Activated CD4-positive, alpha-beta T cell treated with anti-CD3 and anti-CD28 coated beads for 36 hours (primary cell): ENCODE measurements around the gene MED23. TPM values are rescaled to one million over a fixed set of nuclear protein-coding genes. Genes with fewer than 3 reads are reported as not detected.

Experiments
- ATAC-seq: fragments of 200-7000 bp; cut with Tn5 transposase; one replicate; pipeline ENCODE4 v1.10.0; 2021; ENCODE audit warnings: mild to moderate bottlenecking, moderate library complexity
- CTCF ChIA-PET: fragments of 350-600 bp; sonication (Branson Sonifier 250); formaldehyde crosslinking; loops from one replicate; lab custom pipeline; 2021; ENCODE audit warnings: antibody characterized with exemption; lab: Charles Lee
- POLR2A ChIA-PET: fragments of 350-600 bp; sonication (Branson Sonifier 250); formaldehyde crosslinking; loops from one replicate; lab custom pipeline; 2021; ENCODE audit warnings: antibody characterized with exemption, inconsistent platforms; lab: Charles Lee
- DNase-seq: peaks from one replicate; pipeline ENCODE4 v3.0.0-alpha.2; 2020
- H3K27ac Mint-ChIP-seq: one replicate; pipeline ENCODE4 v1.8.0; 2021; ENCODE audit warnings: mixed read lengths
- H3K27me3 Mint-ChIP-seq: one replicate; pipeline ENCODE4 v1.8.0; 2021; ENCODE audit warnings: mixed read lengths
- H3K36me3 Mint-ChIP-seq: one replicate; pipeline ENCODE4 v1.8.0; 2021; ENCODE audit warnings: low read depth, mixed read lengths
- H3K4me1 Mint-ChIP-seq: one replicate; pipeline ENCODE4 v1.8.0; 2021; ENCODE audit warnings: mixed read lengths
- H3K4me3 Mint-ChIP-seq: one replicate; pipeline ENCODE4 v1.8.0; 2021; ENCODE audit warnings: mild to moderate bottlenecking, moderate library complexity, mixed read lengths
- H3K9me3 Mint-ChIP-seq: one replicate; pipeline ENCODE4 v1.8.0; 2021; ENCODE audit warnings: low read depth, mixed read lengths
- intact Hi-C, 2 experiments: fragments of 100-400 bp; cut with DNase I in 1 of 2; cut with micrococcal nuclease in 1 of 2; formaldehyde crosslinking; loops; one replicate each; pipeline versions ENCODE4 v1.14.2 to v1.15.1; 2022 to 2024; cut with DNase I, micrococcal nuclease
- total RNA-seq, 2 experiments: library from RNA; stranded (reverse); gene quantifications; one replicate each; pipeline ENCODE4 v1.2.3, GENCODE V29; 2021

The MED23 gene
- total RNA-seq, 2 experiments from 2014 or later: 23.9 to 26.0 TPM

DNA sequence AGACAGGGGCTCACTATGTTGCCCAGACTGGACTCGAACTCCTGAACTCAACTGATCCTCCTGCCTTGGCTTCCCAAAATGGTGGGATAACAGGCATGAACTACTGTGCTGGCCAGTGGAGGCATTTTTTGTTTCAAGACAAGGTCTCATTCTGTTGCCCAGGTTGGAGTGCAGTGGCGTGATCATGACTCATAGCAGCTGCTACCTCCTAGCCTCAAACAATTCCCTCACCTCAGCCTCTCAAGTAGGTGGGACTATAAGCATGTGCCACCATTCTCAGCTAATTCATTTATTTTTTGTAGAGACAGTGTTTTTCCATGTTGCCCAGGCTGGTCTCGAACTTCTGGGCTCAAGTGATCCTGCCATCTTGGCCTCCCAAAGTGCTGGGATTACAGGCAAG is 26.3 kb upstream of the MED23 start:
- Mint-ChIP-seq H3K4me3 (no peak overlapping the region), H3K27me3 (no peaks in the 10 kb centered on the region), H3K9me3 (no peaks in the 10 kb centered on the region), H3K36me3 (no peaks in the 10 kb centered on the region), H3K4me1 (no peaks in the 10 kb centered on the region), H3K27ac (no peak overlapping the region)
- CTCF ChIA-PET: interaction anchor here (1.3 to 2.0 kb wide), 2 partner anchors 26 to 34 kb away, joined by 3 to 5 read pairs; no protein-coding TSS in a partner anchor
- POLR2A ChIA-PET: no interaction called here
- no peak for DNase-seq
- no peak for ATAC-seq
- intact Hi-C loops: no loop called here

DNA sequence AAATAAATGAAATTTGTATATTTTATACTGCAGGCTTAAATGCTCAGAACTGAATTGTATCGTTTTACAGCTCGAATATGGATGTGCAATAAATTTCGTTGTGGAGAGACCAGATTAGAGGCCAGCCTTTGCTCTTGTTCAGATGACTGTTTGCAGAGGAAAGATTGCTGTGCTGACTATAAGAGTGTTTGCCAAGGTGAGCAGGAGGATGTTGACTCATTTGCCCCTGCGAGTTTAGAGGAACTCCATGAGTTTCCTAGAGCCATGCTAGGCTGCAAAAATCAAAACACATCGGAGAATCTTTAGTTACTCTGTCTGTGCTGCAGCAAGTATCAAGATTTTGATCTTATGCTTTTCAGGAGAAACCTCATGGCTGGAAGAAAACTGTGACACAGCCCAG is 24.4 kb upstream of the MED23 start:
- H3K27me3 Mint-ChIP-seq: no peaks in the 10 kb centered on the region
- CTCF ChIA-PET: interaction anchor here (0.6 to 1.8 kb wide), 2 partner anchors 15 to 205 kb away, joined by 4 to 5 read pairs; partner anchors contain the start of gene ENPP3
- intact Hi-C loops: no loop called here

GRCh38 chr6:131651782-131652181 is 23.7 kb upstream of the MED23 start:
- no peak for ATAC-seq
- Mint-ChIP-seq H3K36me3 (no peaks in the 10 kb centered on the region), H3K4me1 (no peaks in the 10 kb centered on the region), H3K9me3 (no peaks in the 10 kb centered on the region), H3K27ac (no peak overlapping the region), H3K27me3 (no peaks in the 10 kb centered on the region), H3K4me3 (no peak overlapping the region)
- DNase-seq: no peak
- POLR2A ChIA-PET: no interaction called here
- intact Hi-C loops: no loop called here
- CTCF ChIA-PET: interaction anchor here (0.6 to 1.8 kb wide), 3 partner anchors 15 to 859 kb away, joined by 3 to 5 read pairs (median 4); partner anchors contain the start of gene ENPP3

More for the DNA sequence above, 24.4 kb upstream of the MED23 start:
- H3K4me3 Mint-ChIP-seq: no peak overlapping the region
- ATAC-seq (no peak), DNase-seq (no peak)
- no peaks in the 10 kb centered on the region for H3K36me3 Mint-ChIP-seq
- POLR2A ChIA-PET: no interaction called here
- H3K4me1 Mint-ChIP-seq: no peaks in the 10 kb centered on the region
- no peak overlapping the region for H3K27ac Mint-ChIP-seq
- H3K9me3 Mint-ChIP-seq: no peaks in the 10 kb centered on the region

GRCh38 chr6:131646249-131646670 is 18.2 kb upstream of the MED23 start:
- CTCF ChIA-PET: no interaction called here
- DNase-seq: no peak
- H3K4me1 Mint-ChIP-seq: no peaks in the 10 kb centered on the region

DNA sequence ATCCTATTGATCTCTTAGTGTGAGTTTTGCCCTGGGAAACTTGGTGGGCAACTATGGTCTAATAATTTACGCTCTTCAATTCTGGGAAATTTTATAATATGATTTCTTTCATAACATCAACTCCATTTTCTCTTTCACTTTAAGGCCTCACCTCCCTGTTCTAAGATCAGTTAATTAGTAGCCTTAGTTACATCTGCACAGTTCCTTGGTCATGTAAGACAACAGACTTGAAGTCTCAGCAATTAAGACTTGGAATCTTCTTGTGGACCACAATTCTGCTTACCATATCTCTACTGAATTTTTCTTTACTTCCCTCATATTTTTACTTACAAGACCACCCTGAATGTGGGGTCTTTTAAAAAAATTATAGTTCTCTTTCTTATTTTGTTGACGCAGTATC is 17.8 kb upstream of the MED23 start:
- no peaks in the 10 kb centered on the region for H3K27me3 Mint-ChIP-seq

More at GRCh38 chr6:131646249-131646670, 18.2 kb upstream of the MED23 start:
- POLR2A ChIA-PET: no interaction called here
- no peaks in the 10 kb centered on the region for H3K36me3 Mint-ChIP-seq
- no peak for ATAC-seq
- H3K27me3 Mint-ChIP-seq: no peaks in the 10 kb centered on the region
- H3K9me3 Mint-ChIP-seq: no peaks in the 10 kb centered on the region
- no peak overlapping the region for H3K27ac Mint-ChIP-seq
- intact Hi-C loops: no loop called here
- no peak overlapping the region for H3K4me3 Mint-ChIP-seq

DNA sequence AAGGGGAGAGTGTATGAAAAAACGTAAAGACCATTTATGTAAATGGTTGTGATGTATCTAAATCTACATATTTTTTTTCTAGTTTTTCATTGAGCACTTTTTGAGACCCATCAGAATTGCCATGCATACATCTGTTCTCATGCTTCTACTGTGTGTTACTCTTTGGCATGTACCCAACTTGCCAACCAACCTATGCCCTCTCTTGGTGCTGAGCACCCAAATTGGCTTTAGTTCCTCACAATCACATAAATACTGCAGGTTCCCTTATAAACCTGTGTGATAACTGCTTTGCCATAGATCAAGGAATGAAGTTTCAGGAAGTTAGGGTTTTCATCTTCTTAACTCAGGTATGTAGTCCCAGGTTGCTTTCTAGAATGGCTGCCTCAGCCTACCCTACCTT is 16.9 kb upstream of the MED23 start:
- ChIA-PET CTCF (no interaction called here), POLR2A (no interaction called here)

More for the DNA sequence above, 17.8 kb upstream of the MED23 start:
- intact Hi-C loops: no loop called here
- Mint-ChIP-seq H3K4me1 (no peaks in the 10 kb centered on the region), H3K27ac (no peak overlapping the region), H3K9me3 (no peaks in the 10 kb centered on the region), H3K4me3 (no peak overlapping the region), H3K36me3 (no peaks in the 10 kb centered on the region)
- no peak for ATAC-seq
- CTCF ChIA-PET: no interaction called here
- no peak for DNase-seq
- POLR2A ChIA-PET: no interaction called here

GRCh38 chr6:131643855-131644460 is 15.9 kb upstream of the MED23 start:
- ATAC-seq (no peak), DNase-seq (no peak)
- Mint-ChIP-seq H3K27me3 (no peaks in the 10 kb centered on the region), H3K4me1 (no peaks in the 10 kb centered on the region), H3K36me3 (no peaks in the 10 kb centered on the region), H3K9me3 (no peaks in the 10 kb centered on the region), H3K4me3 (no peak overlapping the region), H3K27ac (no peak overlapping the region)
- POLR2A ChIA-PET: no interaction called here
- CTCF ChIA-PET: interaction anchor here (1.9 kb wide), 1 partner anchor 15 kb away, joined by 6 read pairs; no protein-coding TSS in a partner anchor
- intact Hi-C loops: no loop called here

More for the DNA sequence above, 16.9 kb upstream of the MED23 start:
- no peak overlapping the region for H3K4me3 Mint-ChIP-seq
- H3K9me3 Mint-ChIP-seq: no peaks in the 10 kb centered on the region
- no peak for DNase-seq
- H3K4me1 Mint-ChIP-seq: no peaks in the 10 kb centered on the region
- H3K36me3 Mint-ChIP-seq: no peaks in the 10 kb centered on the region
- H3K27ac Mint-ChIP-seq: no peak overlapping the region
- intact Hi-C loops: no loop called here
- no peaks in the 10 kb centered on the region for H3K27me3 Mint-ChIP-seq
- ATAC-seq: no peak

- no peak for DNase-seq
- no peak for ATAC-seq
- Mint-ChIP-seq H3K9me3 (no peaks in the 10 kb centered on the region), H3K36me3 (no peaks in the 10 kb centered on the region), H3K27me3 (no peaks in the 10 kb centered on the region), H3K4me3 (no peak overlapping the region), H3K4me1 (no peaks in the 10 kb centered on the region), H3K27ac (no peak overlapping the region)
- ChIA-PET POLR2A (no interaction called here), CTCF (interaction anchor here (1.9 kb wide), 1 partner anchor 14 kb away, joined by 6 read pairs; no protein-coding TSS in a partner anchor)
- intact Hi-C loops: no loop called here
Observed at GRCh38 chr6:131642987-131643611, 15.1 kb upstream of the MED23 start.

GRCh38 chr6:131642565-131642964 is 14.5 kb upstream of the MED23 start:
- Mint-ChIP-seq H3K9me3 (no peaks in the 10 kb centered on the region), H3K27ac (no peak overlapping the region), H3K27me3 (no peaks in the 10 kb centered on the region), H3K36me3 (no peaks in the 10 kb centered on the region), H3K4me1 (no peaks in the 10 kb centered on the region), H3K4me3 (no peak overlapping the region)
- intact Hi-C loops: no loop called here
- CTCF ChIA-PET: interaction anchor here (1.9 kb wide), 1 partner anchor 14 kb away, joined by 6 read pairs; no protein-coding TSS in a partner anchor
- DNase-seq: no peak
- ATAC-seq: no peak
- POLR2A ChIA-PET: no interaction called here

- Mint-ChIP-seq H3K27me3 (no peaks in the 10 kb centered on the region), H3K27ac (no peak overlapping the region), H3K4me3 (no peak overlapping the region), H3K36me3 (no peaks in the 10 kb centered on the region), H3K9me3 (no peaks in the 10 kb centered on the region), H3K4me1 (no peaks in the 10 kb centered on the region)
- ATAC-seq (no peak), DNase-seq (no peak)
- POLR2A ChIA-PET: no interaction called here
- intact Hi-C loops: no loop called here
- CTCF ChIA-PET: interaction anchor here (1.9 kb wide), 1 partner anchor 13 kb away, joined by 6 read pairs; no protein-coding TSS in a partner anchor
Observed at GRCh38 chr6:131641554-131641953, 13.5 kb upstream of the MED23 start.

- ChIA-PET CTCF (interaction anchor here (1.1 to 3.0 kb wide), 2 partner anchors 12 to 56 kb away, joined by 3 to 24 read pairs; partner anchors contain the start of gene MED23), POLR2A (no interaction called here)
- Mint-ChIP-seq H3K27ac (no peak overlapping the region), H3K4me3 (no peak overlapping the region), H3K9me3 (no peaks in the 10 kb centered on the region), H3K36me3 (no peaks in the 10 kb centered on the region), H3K4me1 (no peaks in the 10 kb centered on the region), H3K27me3 (no peaks in the 10 kb centered on the region)
- ATAC-seq (no peak), DNase-seq (no peak)
- intact Hi-C loops: no loop called here
Observed at GRCh38 chr6:131640576-131640975, 12.5 kb upstream of the MED23 start.

DNA sequence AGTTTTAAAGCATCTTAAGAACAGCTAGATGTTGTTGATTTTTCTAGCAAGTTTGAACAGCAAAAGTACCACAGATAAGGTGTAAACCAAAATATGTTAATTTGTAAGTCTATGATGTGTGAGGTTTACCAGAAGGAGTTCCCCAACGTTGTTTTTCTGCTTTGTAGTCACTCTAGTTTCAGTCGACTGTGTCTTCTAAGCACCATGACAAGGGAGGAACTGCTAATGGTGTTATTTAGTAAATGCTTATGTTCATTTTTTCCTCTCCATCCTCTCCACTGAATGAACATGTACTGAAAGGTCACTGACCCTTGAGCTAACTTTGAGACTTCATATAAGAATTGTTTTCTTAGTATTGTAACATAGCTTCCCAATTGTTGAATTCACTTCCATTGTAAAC is 12.1 kb upstream of the MED23 start:
- POLR2A ChIA-PET: no interaction called here
- CTCF ChIA-PET: interaction anchor here (0.6 to 3.0 kb wide), 4 partner anchors 12 to 275 kb away, joined by 3 to 24 read pairs (median 3); partner anchors contain the start of gene MED23
- ATAC-seq: peak; percentile 88
- intact Hi-C loops: no loop called here
- DNase-seq: no peak
- no peak overlapping the region for H3K4me3 Mint-ChIP-seq
- no peaks in the 10 kb centered on the region for H3K9me3 Mint-ChIP-seq
- H3K27me3 Mint-ChIP-seq: no peaks in the 10 kb centered on the region
- H3K4me1 Mint-ChIP-seq: no peaks in the 10 kb centered on the region
- H3K27ac Mint-ChIP-seq: no peak overlapping the region
- H3K36me3 Mint-ChIP-seq: no peaks in the 10 kb centered on the region
